Heart left ventricle (tissue), 16 donors: ENCODE measurements around the gene MT1X. TPM values are rescaled to one million over a fixed set of nuclear protein-coding genes. Genes with fewer than 3 reads are reported as not detected.

Source experiments
- ATAC-seq, 4 donors: fragments of 200-7000 bp; cut with Tn5 transposase; one replicate each; pipeline ENCODE4 v1.9.1; 2020 to 2022; ENCODE audit warnings: moderate library complexity in 4 of 4, mild to moderate bottlenecking in 3 of 4, moderate number of reproducible peaks in 1 of 4
- DNase-seq, 5 donors: peaks; one replicate each; pipeline ENCODE4 v3.0.0-alpha.2; 2020
- H3K27ac ChIP-seq, 12 donors: fragments of 200-600 bp; sonication (generic) in 4 of 12; one replicate each; pipeline versions ENCODE4 v1.5.0 to v1.8.0; 2016 to 2022; ENCODE audit warnings: mild to moderate bottlenecking in 2 of 12
- H3K27me3 ChIP-seq, 9 donors: fragments of 200-600 bp; sonication (generic) in 2 of 9; one replicate each; pipeline versions ENCODE4 v1.5.1 to v1.8.0; 2016 to 2022; ENCODE audit warnings: mild to moderate bottlenecking in 3 of 9
- H3K36me3 ChIP-seq, 9 donors: fragments of 200-600 bp; sonication (generic) in 2 of 9; one replicate each; pipeline versions ENCODE4 v1.5.0 to v1.8.0; 2018 to 2022; ENCODE audit warnings: mild to moderate bottlenecking in 2 of 9
- H3K4me1 ChIP-seq, 12 donors: fragments of 200-600 bp; sonication (generic) in 4 of 12; one replicate each; pipeline versions ENCODE4 v1.5.0 to v1.8.0; 2016 to 2022; ENCODE audit warnings: mild to moderate bottlenecking in 3 of 12
- H3K4me3 ChIP-seq, 12 donors: fragments of 200-600 bp; sonication (generic) in 4 of 12; one replicate each; pipeline versions ENCODE4 v1.5.0 to v1.8.0; 2017 to 2022; ENCODE audit warnings: mild to moderate bottlenecking in 9 of 12, moderate library complexity in 4 of 12
- H3K9me3 ChIP-seq, 12 donors: fragments of 200-600 bp; sonication (generic) in 4 of 12; one replicate each; pipeline versions ENCODE4 v1.5.0 to v1.8.0; 2016 to 2022; ENCODE audit warnings: mild to moderate bottlenecking in 1 of 12
- POLR2A ChIP-seq, 2 donors: fragments of 450-650 bp; IDR thresholded peaks; one replicate each; pipeline ENCODE4 v1.6.1; 2017; ENCODE audit warnings: antibody characterized with exemption in 2 of 2, mild to moderate bottlenecking in 2 of 2, moderate library complexity in 2 of 2
- WGBS, 4 donors: extraction: QIAGEN DNeasy Blood & Tissue Kit in 2 of 4; methylation state at CpG; one replicate each; pipeline versions ENCODE4 v1.1.5 to v1.1.7; 2013 to 2018; 5-methylcytosine and 5-hydroxymethylcytosine counted together
- intact Hi-C, 10 donors: fragments of 100-400 bp; cut with DNase I; formaldehyde crosslinking; loops; one replicate each; pipeline versions ENCODE4 v1.11.1 to v1.14.2; 2022
- polyA plus RNA-seq, 2 donors: library from polyadenylated mRNA; stranded (reverse); fragments of 200-250 nt; gene quantifications; one replicate each; pipeline ENCODE4 v1.2.3, GENCODE V29; 2013
- total RNA-seq, 9 donors: library from RNA; depleted of rRNA in 2 of 9; stranded (reverse); fragments of >200 nt in 2 of 9; fragmentation: NEBNext Ultra II Directional in 3 of 9; extraction: Animal tissue kit (Norgen Biotek cat#: 25700) in 3 of 9; gene quantifications; one replicate each; pipeline versions ENCODE4 v1.1.0 to v1.2.4, GENCODE V29; 2016 to 2023
- TF ChIP-seq, protein P1 (sequence below), 12 donors: fragments of 200-600 bp; sonication (generic) in 4 of 12; IDR thresholded peaks; one replicate each; pipeline versions ENCODE4 v1.5.0 to v1.8.0; 2018 to 2022; ENCODE audit warnings: antibody characterized with exemption in 12 of 12, mild to moderate bottlenecking in 5 of 12
- donor health status: ischemic (EF 13 %, LVEDD 7.1; RV severe dilation, severe dysfunction).
- donor health status: healthy with polysubstance abuse.
- donor health status: DM: no; HTN: yes; CAD: no.
- donor health status: DM: no; HTN: no; CAD: no.
- donor health status: ischemic (EF 25% LVEDD 6.9; RV normal size, moderate dysfunction).
- donor health status: ischemic (EF 25% LVEDD 5.7; RV mildly dilated, moderate dysfunction).
- donor health status: healthy.
- donor health status: DM: yes; HTN: yes; CAD: no.
- donor health status: ischemic (EF 35%, LVEDD 5.7; RV mildly dilated, moderate dysfunction).
- donor health status: nonischemic (EF 11% LVEDD 7.7; RV severe dilation, severe dysfunction).
- donor health status: DM: yes; HTN: yes; CAD: no.
- donor health status: PGD.
- donor health status: ischemic (EF 29% LVEDD 5.4; RV normal size, mild dysfunction).
- donor health status: nonischemic (EF 23%, LVEDD 6.1; RV moderate dilation, normal function).

MT1X gene
- total and polyA plus RNA-seq, 11 donors, result 20.6 to 918 (median 137) TPM

- DNase-seq, result peak; percentile 78 to 90 (median 88)
- H3K9me3 ChIP-seq, result no peaks in the 10 kb centered on the region
- 5 to 10% (median 6%) methylated on average over 50 to 68 of the region's 68 CpGs for WGBS, 4 donors
- peak within 1 kb of the TSS; percentile 17 to 83 (median 57) for H3K27ac ChIP-seq
- H3K36me3 ChIP-seq, result no peaks in the 10 kb centered on the region
- H3K27me3 ChIP-seq, result peaks cover 0 to 83% (median 31%) of the 10 kb centered on the region in 9 donors
- peaks cover 0 to 34% (median 14%) of the 10 kb centered on the region in 12 donors for H3K4me1 ChIP-seq
- H3K4me3 ChIP-seq, result peak within 1 kb of the TSS; percentile 22 to 67 (median 58)
- ATAC-seq, result peak; percentile 86 to 93 (median 91)
- TF ChIP-seq POLR2A (IDR thresholded peaks at IDR 0.05), result peak in 1 of 2 donors; percentile 74
- TF ChIP-seq, protein P1, sequence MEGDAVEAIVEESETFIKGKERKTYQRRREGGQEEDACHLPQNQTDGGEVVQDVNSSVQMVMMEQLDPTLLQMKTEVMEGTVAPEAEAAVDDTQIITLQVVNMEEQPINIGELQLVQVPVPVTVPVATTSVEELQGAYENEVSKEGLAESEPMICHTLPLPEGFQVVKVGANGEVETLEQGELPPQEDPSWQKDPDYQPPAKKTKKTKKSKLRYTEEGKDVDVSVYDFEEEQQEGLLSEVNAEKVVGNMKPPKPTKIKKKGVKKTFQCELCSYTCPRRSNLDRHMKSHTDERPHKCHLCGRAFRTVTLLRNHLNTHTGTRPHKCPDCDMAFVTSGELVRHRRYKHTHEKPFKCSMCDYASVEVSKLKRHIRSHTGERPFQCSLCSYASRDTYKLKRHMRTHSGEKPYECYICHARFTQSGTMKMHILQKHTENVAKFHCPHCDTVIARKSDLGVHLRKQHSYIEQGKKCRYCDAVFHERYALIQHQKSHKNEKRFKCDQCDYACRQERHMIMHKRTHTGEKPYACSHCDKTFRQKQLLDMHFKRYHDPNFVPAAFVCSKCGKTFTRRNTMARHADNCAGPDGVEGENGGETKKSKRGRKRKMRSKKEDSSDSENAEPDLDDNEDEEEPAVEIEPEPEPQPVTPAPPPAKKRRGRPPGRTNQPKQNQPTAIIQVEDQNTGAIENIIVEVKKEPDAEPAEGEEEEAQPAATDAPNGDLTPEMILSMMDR (IDR thresholded peaks at IDR 0.05), result no peak
- intact Hi-C loops, result loop anchor here in 2 of 10 donors (2.0 to 5.0 kb wide), 2 partner anchors 29 to 44 kb away; partner anchors contain the start of genes MT1X (in 1 of the 2) and MT2A (in 1 of the 2)
Observed at GRCh38 chr16:56637814-56638750, 44.2 kb upstream of the MT1X start, which contains the start of gene MT1A. Gene MT1A, plus strand, starts transcription at chr16:56638666. Its CDS starts 73 bp downstream, at chr16:56638739.

- Histone ChIP-seq H3K4me3 (peak overlapping the region in 1 of 12 donors; percentile 64), H3K36me3 (no peaks in the 10 kb centered on the region), H3K27ac (peak overlapping the region in 2 of 12 donors; percentile 17 to 60), H3K9me3 (no peaks in the 10 kb centered on the region), H3K4me1 (peaks cover 4 to 37% (median 19%) of the 10 kb centered on the region in 12 donors), H3K27me3 (peaks cover 0 to 86% (median 36%) of the 10 kb centered on the region in 9 donors)
- intact Hi-C loops, result loop anchor here in 2 of 10 donors (2.0 to 5.0 kb wide), 2 partner anchors 30 to 43 kb away; partner anchors contain the start of genes MT1X (in 1 of the 2) and MT2A (in 1 of the 2)
- no peak for ATAC-seq
- WGBS, 4 donors, result 38 to 68% (median 65%) methylated on average over 1 of the region's 1 CpG
- no peak for DNase-seq
- no peak for TF ChIP-seq POLR2A (IDR thresholded peaks at IDR 0.05)
- TF ChIP-seq, protein P1 (IDR thresholded peaks at IDR 0.05), result no peak
Observed at GRCh38 chr16:56639045-56639444, 43.2 kb upstream of the MT1X start.

DNA sequence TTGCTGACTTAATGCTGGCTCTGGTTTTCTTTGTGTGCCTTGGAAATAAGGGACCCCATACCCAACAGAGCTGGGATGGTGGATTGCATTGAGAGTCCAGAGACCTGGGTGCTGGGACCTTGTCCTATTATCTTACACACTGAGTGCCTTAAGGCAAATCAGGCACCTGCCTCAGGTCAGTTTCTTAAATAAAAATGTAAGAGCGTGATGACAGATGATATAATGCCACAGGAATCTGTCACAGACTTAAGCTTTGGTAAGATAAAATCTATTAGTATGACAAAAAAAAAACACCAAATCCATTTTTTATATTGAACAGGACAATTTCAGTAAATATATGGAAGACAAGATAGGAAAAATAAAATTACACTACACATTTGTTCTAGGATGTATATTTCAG, 42.2 kb upstream of the MT1X start:
- DNase-seq (no peak), ATAC-seq (no peak)
- H3K4me3 ChIP-seq, result no peak overlapping the region
- intact Hi-C loops, result loop anchor here in 3 of 10 donors (5.0 kb wide), 1 partner anchor 33 kb away; the partner anchor contains the start of gene MT2A (in 3 of the 3)
- no peaks in the 10 kb centered on the region for H3K9me3 ChIP-seq
- H3K36me3 ChIP-seq, result no peaks in the 10 kb centered on the region
- no peak overlapping the region for H3K27ac ChIP-seq
- TF ChIP-seq, protein P1 (IDR thresholded peaks at IDR 0.05), result no peak
- no peak for TF ChIP-seq POLR2A (IDR thresholded peaks at IDR 0.05)
- H3K27me3 ChIP-seq, result peaks cover 0 to 86% (median 35%) of the 10 kb centered on the region in 9 donors
- H3K4me1 ChIP-seq, result peaks cover 4 to 33% (median 18%) of the 10 kb centered on the region in 12 donors
- 80 to 93% (median 87%) methylated on average over 1 of the region's 1 CpG for WGBS, 4 donors

DNA sequence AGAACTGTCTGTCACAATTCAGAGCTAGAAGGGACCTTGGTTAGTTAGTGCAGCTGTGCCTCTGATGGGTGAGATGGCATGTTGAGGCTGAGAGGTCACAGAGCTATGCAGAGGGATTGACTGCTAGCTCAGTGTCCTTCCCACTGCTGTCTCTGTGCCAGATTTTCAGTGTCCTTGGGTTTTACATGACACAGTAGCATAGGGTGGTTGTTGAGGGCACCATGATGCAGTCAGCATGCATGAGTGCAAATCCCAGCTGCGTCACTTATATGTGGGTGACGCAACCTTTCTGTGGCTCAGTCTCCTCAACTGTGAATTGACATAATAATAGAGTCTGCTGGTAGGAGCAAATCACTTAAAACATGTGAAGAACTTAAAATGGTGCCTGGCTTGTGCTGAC, 41.1 kb upstream of the MT1X start:
- Histone ChIP-seq H3K27me3 (peaks cover 0 to 84% (median 30%) of the 10 kb centered on the region in 9 donors), H3K36me3 (no peaks in the 10 kb centered on the region), H3K4me3 (no peak overlapping the region), H3K27ac (no peak overlapping the region), H3K4me1 (peaks cover 0 to 28% (median 18%) of the 10 kb centered on the region in 12 donors), H3K9me3 (no peaks in the 10 kb centered on the region)
- no peak for ATAC-seq
- intact Hi-C loops, result loop anchor here in 3 of 10 donors (5.0 kb wide), 1 partner anchor 34 kb away; the partner anchor contains the start of gene MT2A (in 3 of the 3)
- no peak for TF ChIP-seq POLR2A (IDR thresholded peaks at IDR 0.05)
- TF ChIP-seq, protein P1 (IDR thresholded peaks at IDR 0.05), result no peak
- DNase-seq, result no peak
- WGBS, 4 donors, result 92 to 100% (median 98%) methylated on average over 2 of the region's 2 CpGs
